Measurements from ENCODE around the gene PRKAG2.

DNA sequence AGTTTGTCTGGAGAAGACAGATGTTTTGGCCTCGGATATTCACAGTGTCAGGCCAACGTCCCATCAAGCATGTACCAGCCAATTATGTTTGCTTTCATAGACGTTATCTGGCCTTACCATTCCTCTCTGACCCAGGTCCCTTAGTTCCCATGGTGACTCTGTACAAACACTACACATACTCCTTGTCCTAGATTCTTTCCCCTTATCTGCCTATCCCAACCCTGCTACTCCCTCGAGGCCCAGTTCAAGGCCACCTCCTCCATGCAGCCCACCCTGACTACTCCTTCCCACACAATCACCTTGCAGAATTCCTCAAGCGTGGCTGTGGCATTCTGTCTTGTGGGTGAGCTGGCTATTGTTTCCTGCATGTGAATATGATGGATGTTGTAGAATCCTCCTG, 155.2 kb downstream of the PRKAG2 start:
- TF ChIP-seq, protein P1, sequence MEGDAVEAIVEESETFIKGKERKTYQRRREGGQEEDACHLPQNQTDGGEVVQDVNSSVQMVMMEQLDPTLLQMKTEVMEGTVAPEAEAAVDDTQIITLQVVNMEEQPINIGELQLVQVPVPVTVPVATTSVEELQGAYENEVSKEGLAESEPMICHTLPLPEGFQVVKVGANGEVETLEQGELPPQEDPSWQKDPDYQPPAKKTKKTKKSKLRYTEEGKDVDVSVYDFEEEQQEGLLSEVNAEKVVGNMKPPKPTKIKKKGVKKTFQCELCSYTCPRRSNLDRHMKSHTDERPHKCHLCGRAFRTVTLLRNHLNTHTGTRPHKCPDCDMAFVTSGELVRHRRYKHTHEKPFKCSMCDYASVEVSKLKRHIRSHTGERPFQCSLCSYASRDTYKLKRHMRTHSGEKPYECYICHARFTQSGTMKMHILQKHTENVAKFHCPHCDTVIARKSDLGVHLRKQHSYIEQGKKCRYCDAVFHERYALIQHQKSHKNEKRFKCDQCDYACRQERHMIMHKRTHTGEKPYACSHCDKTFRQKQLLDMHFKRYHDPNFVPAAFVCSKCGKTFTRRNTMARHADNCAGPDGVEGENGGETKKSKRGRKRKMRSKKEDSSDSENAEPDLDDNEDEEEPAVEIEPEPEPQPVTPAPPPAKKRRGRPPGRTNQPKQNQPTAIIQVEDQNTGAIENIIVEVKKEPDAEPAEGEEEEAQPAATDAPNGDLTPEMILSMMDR (IDR thresholded peaks at IDR 0.05): no peak
- TF ChIP-seq POLR2A (IDR thresholded peaks at IDR 0.05): no peak

All from thyroid gland (tissue), 4 donors.